ENCODE measurements around the gene SLC16A7.
"Not testable (repeated sequence)": the region's sequence is repeated elsewhere in the genome, so short reads cannot be mapped to it uniquely, and the experiment has no call there.

SLC16A7 gene

DNA sequence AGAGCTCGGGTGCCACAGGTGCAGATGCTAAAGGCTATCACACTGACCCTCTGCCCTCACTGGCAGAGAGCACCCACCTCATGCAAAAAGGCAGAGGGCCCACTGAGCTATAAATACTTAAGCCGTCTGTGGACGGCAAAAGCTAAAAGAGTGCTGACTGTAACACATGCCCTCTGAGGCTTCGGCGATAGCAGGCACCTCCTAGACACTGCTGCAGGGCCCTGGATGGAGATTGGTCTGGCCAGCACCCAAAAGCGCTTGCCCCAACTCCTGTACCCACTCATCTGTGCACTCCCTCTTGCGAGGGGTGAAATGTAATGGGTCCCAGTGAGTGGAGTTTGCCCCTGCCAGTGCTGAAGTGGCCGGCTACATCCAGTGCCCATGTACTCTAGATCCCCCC, 148.7 kb downstream of the SLC16A7 start:
- no peak for TF ChIP-seq RARB (CRISPR knock-in tag; IDR thresholded peaks at IDR 0.05)
- no peak for TF ChIP-seq ESRRG (CRISPR knock-in tag; IDR thresholded peaks at IDR 0.05)
- TF ChIP-seq ZNF565 (CRISPR knock-in tag; conservative IDR thresholded peaks at IDR 0.05; ENCODE audit: low read depth), result no peak
- TF ChIP-seq, protein P1, sequence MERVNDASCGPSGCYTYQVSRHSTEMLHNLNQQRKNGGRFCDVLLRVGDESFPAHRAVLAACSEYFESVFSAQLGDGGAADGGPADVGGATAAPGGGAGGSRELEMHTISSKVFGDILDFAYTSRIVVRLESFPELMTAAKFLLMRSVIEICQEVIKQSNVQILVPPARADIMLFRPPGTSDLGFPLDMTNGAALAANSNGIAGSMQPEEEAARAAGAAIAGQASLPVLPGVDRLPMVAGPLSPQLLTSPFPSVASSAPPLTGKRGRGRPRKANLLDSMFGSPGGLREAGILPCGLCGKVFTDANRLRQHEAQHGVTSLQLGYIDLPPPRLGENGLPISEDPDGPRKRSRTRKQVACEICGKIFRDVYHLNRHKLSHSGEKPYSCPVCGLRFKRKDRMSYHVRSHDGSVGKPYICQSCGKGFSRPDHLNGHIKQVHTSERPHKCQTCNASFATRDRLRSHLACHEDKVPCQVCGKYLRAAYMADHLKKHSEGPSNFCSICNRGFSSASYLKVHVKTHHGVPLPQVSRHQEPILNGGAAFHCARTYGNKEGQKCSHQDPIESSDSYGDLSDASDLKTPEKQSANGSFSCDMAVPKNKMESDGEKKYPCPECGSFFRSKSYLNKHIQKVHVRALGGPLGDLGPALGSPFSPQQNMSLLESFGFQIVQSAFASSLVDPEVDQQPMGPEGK (CRISPR knock-in tag; IDR thresholded peaks at IDR 0.05; ENCODE audit: borderline replicate concordance), result no peak
- TF ChIP-seq SNAI2 (CRISPR knock-in tag; IDR thresholded peaks at IDR 0.05), result no peak
- no peak for TF ChIP-seq ZFP3 (CRISPR knock-in tag; IDR thresholded peaks at IDR 0.05)
- no peak for TF ChIP-seq ZNF8 (CRISPR knock-in tag; IDR thresholded peaks at IDR 0.05)
- no peak for ATAC-seq

DNA sequence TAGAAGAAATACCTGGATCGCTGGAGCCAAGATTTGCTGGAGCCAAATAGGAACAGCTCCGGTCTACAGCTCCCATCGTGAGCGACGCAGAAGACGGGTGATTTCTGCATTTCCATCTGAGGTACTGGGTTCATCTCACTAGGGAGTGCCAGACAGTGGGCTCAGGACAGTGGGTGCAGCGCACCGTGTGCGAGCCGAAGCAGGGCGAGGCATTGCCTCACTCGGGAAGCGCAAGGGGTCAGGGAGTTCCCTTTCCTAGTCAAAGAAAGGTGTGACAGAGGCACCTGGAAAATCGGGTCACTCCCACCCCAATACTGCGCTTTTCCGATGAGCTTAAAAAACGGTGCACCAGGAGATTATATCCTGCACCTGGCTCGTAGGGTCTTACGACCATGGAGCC, 155.3 kb downstream of the SLC16A7 start:
- ATAC-seq, result not testable (repeated sequence)

- TF ChIP-seq PPARA (CRISPR knock-in tag; IDR thresholded peaks at IDR 0.05; ENCODE audit: borderline replicate concordance), result no peak
- no peak for TF ChIP-seq ZFP3 (CRISPR knock-in tag; IDR thresholded peaks at IDR 0.05)
- TF ChIP-seq ZC3H10 (CRISPR knock-in tag; IDR thresholded peaks at IDR 0.05), result no peak
- TF ChIP-seq ESRRG (CRISPR knock-in tag; IDR thresholded peaks at IDR 0.05), result no peak
- TF ChIP-seq GLIS3 (CRISPR knock-in tag; IDR thresholded peaks at IDR 0.05), result no peak
- no peak for TF ChIP-seq TOX (CRISPR knock-in tag; IDR thresholded peaks at IDR 0.05; ENCODE audit: borderline replicate concordance)
- TF ChIP-seq CSDC2 (CRISPR knock-in tag; IDR thresholded peaks at IDR 0.05), result no peak
- no peak for TF ChIP-seq ARNTL (CRISPR knock-in tag; IDR thresholded peaks at IDR 0.05; ENCODE audit: borderline replicate concordance, low read depth)
- no peak for TF ChIP-seq OSR1 (CRISPR knock-in tag; IDR thresholded peaks at IDR 0.05)
- no peak for TF ChIP-seq SNAI2 (CRISPR knock-in tag; IDR thresholded peaks at IDR 0.05)
- TF ChIP-seq ZNF565 (CRISPR knock-in tag; conservative IDR thresholded peaks at IDR 0.05; ENCODE audit: low read depth), result no peak
- no peak for TF ChIP-seq TSHZ2 (CRISPR knock-in tag; IDR thresholded peaks at IDR 0.05)
- TF ChIP-seq, protein P2, sequence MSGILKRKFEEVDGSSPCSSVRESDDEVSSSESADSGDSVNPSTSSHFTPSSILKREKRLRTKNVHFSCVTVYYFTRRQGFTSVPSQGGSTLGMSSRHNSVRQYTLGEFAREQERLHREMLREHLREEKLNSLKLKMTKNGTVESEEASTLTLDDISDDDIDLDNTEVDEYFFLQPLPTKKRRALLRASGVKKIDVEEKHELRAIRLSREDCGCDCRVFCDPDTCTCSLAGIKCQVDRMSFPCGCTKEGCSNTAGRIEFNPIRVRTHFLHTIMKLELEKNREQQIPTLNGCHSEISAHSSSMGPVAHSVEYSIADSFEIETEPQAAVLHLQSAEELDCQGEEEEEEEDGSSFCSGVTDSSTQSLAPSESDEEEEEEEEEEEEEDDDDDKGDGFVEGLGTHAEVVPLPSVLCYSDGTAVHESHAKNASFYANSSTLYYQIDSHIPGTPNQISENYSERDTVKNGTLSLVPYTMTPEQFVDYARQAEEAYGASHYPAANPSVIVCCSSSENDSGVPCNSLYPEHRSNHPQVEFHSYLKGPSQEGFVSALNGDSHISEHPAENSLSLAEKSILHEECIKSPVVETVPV (CRISPR knock-in tag; IDR thresholded peaks at IDR 0.05), result no peak
- TF ChIP-seq ZNF70 (CRISPR knock-in tag; IDR thresholded peaks at IDR 0.05), result no peak
- TF ChIP-seq, protein P1 (CRISPR knock-in tag; IDR thresholded peaks at IDR 0.05; ENCODE audit: borderline replicate concordance), result no peak
- TF ChIP-seq CREB5 (CRISPR knock-in tag; IDR thresholded peaks at IDR 0.05; ENCODE audit: low read depth), result no peak
- TF ChIP-seq RARB (CRISPR knock-in tag; IDR thresholded peaks at IDR 0.05), result no peak
- TF ChIP-seq ISL1 (CRISPR knock-in tag; IDR thresholded peaks at IDR 0.05), result no peak
- ATAC-seq, result no peak
These were observed 165.7 kb downstream of the SLC16A7 start for GRCh38 chr12:59761542-59761941.

GRCh38 chr12:59763835-59764234, 168.0 kb downstream of the SLC16A7 start:
- ATAC-seq, result no peak
- TF ChIP-seq ZFP30 (CRISPR knock-in tag; IDR thresholded peaks at IDR 0.05) (no peak), ZNF8 (CRISPR knock-in tag; IDR thresholded peaks at IDR 0.05) (no peak), RARB (CRISPR knock-in tag; IDR thresholded peaks at IDR 0.05) (no peak), TCF4 (CRISPR knock-in tag; IDR thresholded peaks at IDR 0.05; ENCODE audit: borderline replicate concordance) (no peak), OSR1 (CRISPR knock-in tag; IDR thresholded peaks at IDR 0.05) (no peak), CSDC2 (CRISPR knock-in tag; IDR thresholded peaks at IDR 0.05) (no peak), ZC3H10 (CRISPR knock-in tag; IDR thresholded peaks at IDR 0.05) (no peak)
- TF ChIP-seq, protein P2 (CRISPR knock-in tag; IDR thresholded peaks at IDR 0.05), result no peak
- TF ChIP-seq, protein P3, sequence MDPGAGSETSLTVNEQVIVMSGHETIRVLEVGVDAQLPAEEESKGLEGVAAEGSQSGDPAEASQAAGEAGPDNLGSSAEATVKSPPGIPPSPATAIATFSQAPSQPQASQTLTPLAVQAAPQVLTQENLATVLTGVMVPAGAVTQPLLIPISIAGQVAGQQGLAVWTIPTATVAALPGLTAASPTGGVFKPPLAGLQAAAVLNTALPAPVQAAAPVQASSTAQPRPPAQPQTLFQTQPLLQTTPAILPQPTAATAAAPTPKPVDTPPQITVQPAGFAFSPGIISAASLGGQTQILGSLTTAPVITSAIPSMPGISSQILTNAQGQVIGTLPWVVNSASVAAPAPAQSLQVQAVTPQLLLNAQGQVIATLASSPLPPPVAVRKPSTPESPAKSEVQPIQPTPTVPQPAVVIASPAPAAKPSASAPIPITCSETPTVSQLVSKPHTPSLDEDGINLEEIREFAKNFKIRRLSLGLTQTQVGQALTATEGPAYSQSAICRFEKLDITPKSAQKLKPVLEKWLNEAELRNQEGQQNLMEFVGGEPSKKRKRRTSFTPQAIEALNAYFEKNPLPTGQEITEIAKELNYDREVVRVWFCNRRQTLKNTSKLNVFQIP (CRISPR knock-in tag; IDR thresholded peaks at IDR 0.05; ENCODE audit: borderline replicate concordance, low read depth), result no peak
